Activated T-cell treated with anti-CD3 and anti-CD28 coated beads, Interleukin-2, amount 50 U/mL, for 24 hours (primary cell): ENCODE results near the gene AMDHD2.
"Not testable (repeated sequence)": the region's sequence is repeated elsewhere in the genome, so short reads cannot be mapped to it uniquely, and the experiment has no call there.

Experiments used
- DNase-seq: peaks from one replicate; pipeline ENCODE4 v3.0.0-alpha.2; 2020
- H3K27ac Mint-ChIP-seq: 2 replicates; pipeline ENCODE4 v1.8.0; 2020; ENCODE audit warnings: mild to moderate bottlenecking, mixed read lengths
- H3K27me3 Mint-ChIP-seq: 2 replicates; pipeline ENCODE4 v1.8.0; 2020; ENCODE audit warnings: mixed read lengths
- H3K36me3 Mint-ChIP-seq: 2 replicates; pipeline ENCODE4 v1.8.0; 2020; ENCODE audit warnings: low read depth, mixed read lengths
- H3K4me1 Mint-ChIP-seq: 2 replicates; pipeline ENCODE4 v1.8.0; 2020; ENCODE audit warnings: low read depth, mixed read lengths
- H3K4me3 Mint-ChIP-seq: 2 replicates; pipeline ENCODE4 v1.8.0; 2020; ENCODE audit warnings: mild to moderate bottlenecking, moderate library complexity, mixed read lengths
- H3K9me3 Mint-ChIP-seq: 2 replicates; pipeline ENCODE4 v1.8.0; 2020; ENCODE audit warnings: mixed read lengths

Gene AMDHD2

GRCh38 chr16:2578905-2579304 lies 58.7 kb downstream of the AMDHD2 start:
- H3K4me1 Mint-ChIP-seq, H3K27me3 Mint-ChIP-seq, H3K36me3 Mint-ChIP-seq, H3K9me3 Mint-ChIP-seq, H3K27ac Mint-ChIP-seq, H3K4me3 Mint-ChIP-seq, DNase-seq: not testable (repeated sequence)

- not testable (repeated sequence) for H3K27me3 Mint-ChIP-seq, H3K4me1 Mint-ChIP-seq, H3K9me3 Mint-ChIP-seq, H3K36me3 Mint-ChIP-seq, H3K27ac Mint-ChIP-seq, H3K4me3 Mint-ChIP-seq, DNase-seq
Observed at GRCh38 chr16:2580143-2580542, 60.0 kb downstream of the AMDHD2 start.

- DNase-seq, H3K4me1 Mint-ChIP-seq, H3K4me3 Mint-ChIP-seq, H3K9me3 Mint-ChIP-seq, H3K27ac Mint-ChIP-seq, H3K27me3 Mint-ChIP-seq: not testable (repeated sequence)
- H3K36me3 Mint-ChIP-seq = peaks cover 10% of the 10 kb centered on the region
Observed at GRCh38 chr16:2580818-2581217, 60.6 kb downstream of the AMDHD2 start.
